Renal cortical epithelial cell (primary cell): ENCODE measurements around the gene TIAM1. TPM values are rescaled to one million over a fixed set of nuclear protein-coding genes. Genes with fewer than 3 reads are reported as not detected.

Experiments
- DNase-seq: peaks from one replicate; pipeline ENCODE4 v3.0.0-alpha.2; 2011; ENCODE audit warnings: low read depth
- total RNA-seq: library from RNA; depleted of rRNA; stranded (reverse); fragments of >200 nt; gene quantifications from 2 replicates; pipeline ENCODE4 v1.2.3, GENCODE V29; 2014

Gene TIAM1
- 5.9 and 7.6 TPM in 2 replicates for total RNA-seq

- DNase-seq, result peak; percentile 65
These were observed at the start of gene TIAM1 for GRCh38 chr21:31343680-31344480. Gene TIAM1 (minus strand): TSS chr21:31344261. CDS start chr21:31266972, 77,289 bp downstream.

- no peak for DNase-seq
These were observed 43.6 kb upstream of the TIAM1 start for GRCh38 chr21:31387560-31388186.

GRCh38 chr21:31386006-31386405 is 41.9 kb upstream of the TIAM1 start:
- DNase-seq, result no peak

GRCh38 chr21:31383770-31384169 is 39.7 kb upstream of the TIAM1 start:
- no peak for DNase-seq

GRCh38 chr21:31382060-31382459 is 38.0 kb upstream of the TIAM1 start:
- no peak for DNase-seq

GRCh38 chr21:31376301-31376700 is 32.2 kb upstream of the TIAM1 start:
- no peak for DNase-seq

GRCh38 chr21:31374395-31374794 is 30.3 kb upstream of the TIAM1 start:
- no peak for DNase-seq

- no peak for DNase-seq
These were observed 28.4 kb upstream of the TIAM1 start for GRCh38 chr21:31372471-31372765.

GRCh38 chr21:31371715-31372470 is 27.8 kb upstream of the TIAM1 start:
- peak; percentile 75 for DNase-seq

GRCh38 chr21:31370893-31371544 is 27.0 kb upstream of the TIAM1 start:
- DNase-seq, result peak; percentile 68

- DNase-seq, result no peak
These were observed 26.3 kb upstream of the TIAM1 start for GRCh38 chr21:31370281-31370892.

GRCh38 chr21:31368361-31368760 is 24.3 kb upstream of the TIAM1 start:
- no peak for DNase-seq

GRCh38 chr21:31367801-31368200 is 23.7 kb upstream of the TIAM1 start:
- no peak for DNase-seq

GRCh38 chr21:31366825-31367224 is 22.8 kb upstream of the TIAM1 start:
- peak; percentile 98 for DNase-seq

GRCh38 chr21:31364253-31364945 is 20.3 kb upstream of the TIAM1 start:
- DNase-seq, result no peak

- no peak for DNase-seq
These were observed 19.7 kb upstream of the TIAM1 start for GRCh38 chr21:31363720-31364119.

- DNase-seq, result no peak
These were observed 16.7 kb upstream of the TIAM1 start for GRCh38 chr21:31360717-31361116.

- DNase-seq, result no peak
These were observed 14.1 kb upstream of the TIAM1 start for GRCh38 chr21:31358158-31358557.

GRCh38 chr21:31356440-31356839 is 12.4 kb upstream of the TIAM1 start:
- DNase-seq, result no peak

- peak; percentile 98 for DNase-seq
These were observed 10.8 kb upstream of the TIAM1 start for GRCh38 chr21:31354604-31355443.
